ENCODE data around the gene POLD2.

DNA sequence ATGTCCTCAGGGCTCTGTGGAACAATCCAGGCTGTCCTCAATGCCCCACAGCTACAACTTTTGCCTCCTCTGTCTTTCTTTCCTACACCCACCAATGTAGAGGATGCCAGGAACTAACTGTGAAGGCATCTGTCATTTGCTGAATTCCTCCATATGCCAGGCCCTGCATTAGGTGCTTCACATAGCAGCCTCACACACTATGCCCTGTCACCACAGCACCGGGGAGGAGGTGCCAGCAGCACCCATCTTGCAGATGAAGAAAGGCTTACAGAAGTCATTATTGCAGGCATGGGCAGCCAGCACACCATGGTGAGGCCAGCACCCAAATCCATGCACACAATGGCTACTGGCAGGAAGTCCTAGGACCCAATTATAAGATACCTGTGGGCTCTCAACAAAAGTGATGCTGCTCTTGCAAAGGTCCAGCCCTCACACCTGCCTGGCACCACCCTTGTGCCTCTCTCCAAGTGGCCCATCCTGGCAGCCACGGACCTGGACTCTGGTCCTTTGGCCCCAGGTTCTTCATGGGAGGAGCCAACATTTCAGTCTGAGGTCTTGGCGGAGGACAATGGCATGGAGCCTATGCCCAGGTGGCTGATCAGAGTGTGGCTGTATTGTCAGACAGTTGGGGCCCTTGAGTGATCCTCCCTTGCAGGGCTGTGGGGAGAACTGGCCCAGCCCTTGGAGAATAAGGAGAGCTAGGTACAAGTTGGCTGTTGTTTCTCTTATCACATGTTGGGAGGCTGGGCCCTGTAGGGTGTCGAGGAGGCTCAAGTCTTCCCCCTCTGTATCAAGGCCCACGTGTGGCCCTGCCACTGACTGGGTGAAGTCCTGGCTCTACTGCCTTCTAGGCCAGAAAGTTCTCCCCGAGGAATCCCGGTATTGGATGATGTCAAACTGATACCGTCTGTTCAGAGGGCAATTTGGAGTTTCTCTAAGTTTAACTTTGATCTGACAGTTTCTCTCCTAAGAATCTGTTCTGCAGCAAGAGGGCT lies 32.1 kb upstream of the POLD2 start:
- TF ChIP-seq EZH2phosphoT487 (IDR thresholded peaks at IDR 0.05; ENCODE audit: insufficient read depth, low read depth) (no peak), EZH2 (IDR thresholded peaks at IDR 0.05; ENCODE audit: insufficient read depth, poor library complexity, severe bottlenecking) (no peak)

All from GM23248 (cell line).